Neural progenitor cell (in vitro differentiated cells): Measurements from ENCODE around the gene FGFR4.

ENCODE experiments used
- EZH2 ChIP-seq: fragments of 200-600 bp; sonication (generic); IDR thresholded peaks from 2 replicates; pipeline ENCODE4 v1.6.1; 2017; ENCODE audit warnings: antibody characterized with exemption, mild to moderate bottlenecking, moderate library complexity
- EZH2phosphoT487 ChIP-seq: fragments of 200-600 bp; sonication (generic); IDR thresholded peaks from 2 replicates; pipeline ENCODE4 v1.6.1; 2017; ENCODE audit warnings: antibody characterized with exemption
- TF ChIP-seq, protein P1 (sequence below): fragments of 200-600 bp; sonication (generic); IDR thresholded peaks from 2 replicates; pipeline ENCODE4 v1.5.1; 2017; ENCODE audit warnings: antibody characterized with exemption, mild to moderate bottlenecking

DNA sequence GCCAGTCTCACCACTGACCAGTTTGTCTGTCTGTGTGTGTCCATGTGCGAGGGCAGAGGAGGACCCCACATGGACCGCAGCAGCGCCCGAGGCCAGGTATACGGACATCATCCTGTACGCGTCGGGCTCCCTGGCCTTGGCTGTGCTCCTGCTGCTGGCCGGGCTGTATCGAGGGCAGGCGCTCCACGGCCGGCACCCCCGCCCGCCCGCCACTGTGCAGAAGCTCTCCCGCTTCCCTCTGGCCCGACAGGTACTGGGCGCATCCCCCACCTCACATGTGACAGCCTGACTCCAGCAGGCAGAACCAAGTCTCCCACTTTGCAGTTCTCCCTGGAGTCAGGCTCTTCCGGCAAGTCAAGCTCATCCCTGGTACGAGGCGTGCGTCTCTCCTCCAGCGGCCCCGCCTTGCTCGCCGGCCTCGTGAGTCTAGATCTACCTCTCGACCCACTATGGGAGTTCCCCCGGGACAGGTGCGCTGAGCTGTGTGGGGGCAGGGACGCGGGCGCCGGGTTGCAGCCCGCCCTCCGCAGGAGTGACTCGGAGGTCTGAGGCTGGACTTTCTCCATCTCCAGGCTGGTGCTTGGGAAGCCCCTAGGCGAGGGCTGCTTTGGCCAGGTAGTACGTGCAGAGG is 6.5 kb downstream of the FGFR4 start:
- TF ChIP-seq, protein P1, sequence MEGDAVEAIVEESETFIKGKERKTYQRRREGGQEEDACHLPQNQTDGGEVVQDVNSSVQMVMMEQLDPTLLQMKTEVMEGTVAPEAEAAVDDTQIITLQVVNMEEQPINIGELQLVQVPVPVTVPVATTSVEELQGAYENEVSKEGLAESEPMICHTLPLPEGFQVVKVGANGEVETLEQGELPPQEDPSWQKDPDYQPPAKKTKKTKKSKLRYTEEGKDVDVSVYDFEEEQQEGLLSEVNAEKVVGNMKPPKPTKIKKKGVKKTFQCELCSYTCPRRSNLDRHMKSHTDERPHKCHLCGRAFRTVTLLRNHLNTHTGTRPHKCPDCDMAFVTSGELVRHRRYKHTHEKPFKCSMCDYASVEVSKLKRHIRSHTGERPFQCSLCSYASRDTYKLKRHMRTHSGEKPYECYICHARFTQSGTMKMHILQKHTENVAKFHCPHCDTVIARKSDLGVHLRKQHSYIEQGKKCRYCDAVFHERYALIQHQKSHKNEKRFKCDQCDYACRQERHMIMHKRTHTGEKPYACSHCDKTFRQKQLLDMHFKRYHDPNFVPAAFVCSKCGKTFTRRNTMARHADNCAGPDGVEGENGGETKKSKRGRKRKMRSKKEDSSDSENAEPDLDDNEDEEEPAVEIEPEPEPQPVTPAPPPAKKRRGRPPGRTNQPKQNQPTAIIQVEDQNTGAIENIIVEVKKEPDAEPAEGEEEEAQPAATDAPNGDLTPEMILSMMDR = no peak
- no peak for TF ChIP-seq EZH2phosphoT487
- TF ChIP-seq EZH2 = no peak
